Stimulated activated CD4-positive, alpha-beta T cell treated with anti-CD3 and anti-CD28 coated beads, Interleukin-15, amount 100 ng/mL, for 48 hours (primary cell): ENCODE data around the gene ZBTB7B.

Experiments used
- DNase-seq, 2 donors: peaks; one replicate each; pipeline ENCODE4 v3.0.0-alpha.2; 2020; ENCODE audit warnings: low read depth in 2 of 2

The ZBTB7B gene

DNA sequence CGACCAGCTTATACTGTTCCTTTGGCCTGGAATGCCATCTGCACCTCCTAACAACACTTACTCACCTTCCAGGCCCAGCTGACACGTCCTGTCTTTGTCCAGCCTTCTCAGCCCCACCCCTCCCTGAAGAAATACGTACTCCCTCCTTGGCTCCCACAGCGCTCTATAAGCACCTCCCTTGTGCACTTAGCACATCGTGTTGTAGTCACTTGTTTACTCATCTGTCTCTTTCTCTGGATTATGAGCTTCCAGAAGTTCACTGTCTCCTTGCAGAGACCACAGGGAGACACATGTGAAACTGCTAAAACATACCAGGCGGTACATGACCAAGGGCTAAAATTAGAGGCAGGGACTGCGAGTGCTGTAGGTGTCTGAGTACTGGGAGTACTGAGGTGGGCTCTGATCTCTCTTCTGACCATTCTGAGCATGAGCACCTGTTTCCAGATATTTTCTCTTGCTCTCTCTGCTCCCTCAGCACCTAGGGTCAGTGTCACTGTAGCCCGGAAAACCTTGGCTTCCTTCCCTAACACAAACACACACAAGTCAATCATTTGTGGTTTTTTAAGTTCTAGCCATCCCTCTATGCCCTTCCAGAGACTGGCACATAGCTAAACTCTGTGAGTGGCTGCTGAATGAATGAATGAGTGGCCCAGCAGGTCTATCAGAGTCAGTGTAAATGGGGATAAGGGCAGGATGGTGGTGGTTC, 36.2 kb downstream of the ZBTB7B start:
- no peak for DNase-seq

GRCh38 chr1:155039308-155039669, 36.7 kb downstream of the ZBTB7B start:
- DNase-seq, result no peak

GRCh38 chr1:155040358-155041093, 37.9 kb downstream of the ZBTB7B start:
- no peak for DNase-seq

- no peak for DNase-seq
These were observed 40.2 kb downstream of the ZBTB7B start for GRCh38 chr1:155042789-155043188.

- no peak for DNase-seq
These were observed 40.7 kb downstream of the ZBTB7B start for GRCh38 chr1:155043301-155043702.

DNA sequence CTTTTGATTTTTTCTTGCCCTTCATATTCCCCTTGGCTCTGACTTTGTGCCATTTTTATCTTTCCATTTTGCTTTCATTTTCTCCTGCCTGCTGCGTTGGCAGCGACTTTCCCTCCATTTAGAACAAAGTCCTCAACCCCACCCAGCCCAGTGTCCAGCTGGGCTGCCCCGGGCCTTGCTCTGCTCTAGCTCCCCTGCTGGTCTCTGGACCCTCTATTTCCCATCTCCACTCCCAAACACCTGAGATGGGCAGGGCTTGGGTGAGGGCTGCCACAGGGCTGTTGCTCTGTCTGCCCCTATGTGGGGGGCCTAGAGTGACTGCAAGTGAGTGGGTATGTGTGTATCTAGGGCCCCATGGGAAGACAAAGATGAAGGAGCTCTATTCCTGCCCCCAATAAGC, 41.2 kb downstream of the ZBTB7B start:
- no peak for DNase-seq

DNA sequence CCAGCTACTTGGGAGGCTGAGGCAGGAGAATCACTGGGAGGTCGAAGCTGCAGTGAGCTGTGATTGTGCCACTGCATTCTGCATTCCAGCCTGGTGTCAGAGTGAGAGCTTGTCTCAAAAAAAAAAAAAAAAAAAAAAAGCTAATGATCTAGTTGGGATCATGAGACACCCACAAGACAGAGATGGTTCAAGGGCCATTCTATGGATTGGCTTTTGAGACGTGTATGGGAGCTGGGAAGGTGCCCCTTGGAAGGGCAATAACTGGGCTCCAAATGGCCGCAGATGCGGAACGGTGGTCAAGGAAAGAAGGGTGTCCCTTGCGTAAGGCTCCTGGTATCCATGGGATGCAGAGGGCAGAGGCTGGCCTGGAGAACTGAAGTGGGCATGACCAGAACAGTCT, 41.8 kb downstream of the ZBTB7B start:
- DNase-seq, result no peak

DNA sequence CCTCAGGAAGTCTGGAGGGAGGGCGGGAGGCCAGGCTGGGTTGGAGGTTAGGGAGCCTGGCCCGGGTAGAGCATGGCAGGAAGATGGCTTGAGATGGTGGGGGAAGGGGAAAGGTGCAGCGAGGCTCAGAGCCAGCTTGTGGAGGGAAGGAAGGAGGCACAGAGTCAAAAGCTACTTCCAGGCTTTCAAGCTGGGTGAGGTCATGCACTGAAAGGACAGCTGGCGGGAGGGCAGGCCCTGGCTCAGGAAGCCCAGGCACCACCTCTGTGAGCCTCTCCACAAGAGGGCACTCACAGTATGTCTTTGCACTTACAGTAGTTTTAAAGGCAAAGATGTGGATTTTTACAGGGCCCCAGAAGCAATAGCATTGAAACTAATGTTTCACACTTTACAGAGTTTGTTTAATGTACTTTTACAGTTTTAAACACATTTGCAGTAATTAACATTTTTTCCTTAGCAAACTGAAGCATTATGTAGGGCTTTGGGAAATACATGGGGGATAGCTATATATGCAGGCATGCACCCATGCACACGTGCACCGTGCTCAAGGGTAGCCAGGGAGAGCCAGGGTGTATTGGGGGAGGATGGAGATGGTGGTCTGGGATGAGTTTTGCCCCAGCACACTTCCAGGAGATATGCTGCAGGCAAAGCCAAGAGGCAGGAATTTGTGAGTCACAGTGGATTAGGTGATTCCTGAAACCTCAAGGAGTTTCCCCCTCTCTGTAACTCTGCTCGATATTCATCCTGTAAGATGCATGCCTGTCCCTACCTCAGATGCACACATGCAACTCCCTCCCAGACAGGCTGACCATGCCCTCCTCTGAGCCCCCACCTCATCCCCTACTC, 42.4 kb downstream of the ZBTB7B start:
- DNase-seq, result peak in 1 of 2 donors; percentile 57

- DNase-seq, result no peak
These were observed 46.1 kb downstream of the ZBTB7B start for GRCh38 chr1:155048449-155049334.

GRCh38 chr1:155049651-155050559, 47.3 kb downstream of the ZBTB7B start:
- no peak for DNase-seq

- peak; percentile 50 to 76 for DNase-seq
These were observed 48.1 kb downstream of the ZBTB7B start, which contains the start of gene ADAM15 for GRCh38 chr1:155050560-155051341. Gene ADAM15, plus strand, starts transcription at chr1:155051316. Its CDS starts 71 bp downstream, at chr1:155051387.

DNA sequence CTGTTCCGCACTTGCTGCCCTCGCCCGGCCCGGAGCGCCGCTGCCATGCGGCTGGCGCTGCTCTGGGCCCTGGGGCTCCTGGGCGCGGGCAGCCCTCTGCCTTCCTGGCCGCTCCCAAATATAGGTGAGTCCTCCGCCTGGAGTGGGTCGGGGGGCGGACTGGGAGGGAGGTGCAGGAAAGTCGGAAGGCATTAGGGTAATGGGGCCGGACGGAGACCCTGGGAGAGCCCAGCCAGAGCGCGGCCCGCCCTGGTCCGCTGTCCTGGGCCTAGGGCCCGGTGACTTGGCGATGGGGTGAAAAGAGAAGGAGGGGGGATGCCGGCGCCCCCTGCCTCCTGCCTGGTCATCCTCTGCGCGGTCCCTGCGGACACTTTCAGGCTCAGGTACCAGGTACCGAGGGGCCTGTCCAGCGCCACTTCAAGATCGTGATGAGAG, 48.8 kb downstream of the ZBTB7B start:
- no peak for DNase-seq

- DNase-seq, result no peak
These were observed 49.3 kb downstream of the ZBTB7B start for GRCh38 chr1:155051777-155052398.

DNA sequence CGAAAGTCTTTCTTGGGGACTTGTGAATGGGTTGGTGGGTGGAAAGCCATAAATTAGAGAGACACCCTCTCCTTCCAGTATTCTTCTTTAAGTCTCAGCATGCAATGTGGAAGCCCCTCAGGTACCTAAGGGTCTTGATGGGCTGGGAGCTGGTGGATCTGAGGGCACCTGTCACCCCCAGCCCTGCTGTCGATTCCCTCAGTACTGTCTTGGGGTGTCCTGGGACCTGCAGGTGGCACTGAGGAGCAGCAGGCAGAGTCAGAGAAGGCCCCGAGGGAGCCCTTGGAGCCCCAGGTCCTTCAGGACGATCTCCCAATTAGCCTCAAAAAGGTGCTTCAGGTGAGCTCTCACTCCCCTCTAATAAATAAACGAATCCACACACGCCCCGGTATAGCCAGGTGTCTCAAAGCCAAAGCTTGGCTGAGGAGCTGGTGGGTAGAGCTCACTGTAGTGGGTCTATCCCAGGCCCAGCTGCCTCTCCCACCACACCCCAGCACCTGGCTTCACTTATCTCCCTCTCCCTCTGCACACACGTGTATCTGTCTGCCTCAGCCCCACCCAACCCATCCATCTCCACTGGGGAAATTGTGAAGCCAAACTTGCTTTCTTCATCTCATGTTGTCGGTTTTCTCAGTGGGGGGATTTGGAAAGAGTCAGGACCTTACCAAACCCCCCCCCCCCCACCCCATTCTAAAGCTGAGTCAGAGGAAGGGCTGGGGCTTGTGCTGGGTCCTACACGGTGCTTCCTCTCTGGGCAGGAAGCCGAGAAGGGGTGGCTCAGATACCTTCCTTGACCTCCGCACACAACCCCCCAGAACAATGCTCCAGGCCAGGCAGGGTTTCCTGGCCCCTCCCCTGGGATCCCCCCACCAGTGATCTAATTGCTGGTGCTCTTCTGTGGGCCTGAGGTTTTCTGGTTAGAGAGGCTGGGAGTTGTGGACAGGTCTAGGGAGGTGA, 50.1 kb downstream of the ZBTB7B start:
- DNase-seq, result no peak

GRCh38 chr1:155053531-155054105, 51.0 kb downstream of the ZBTB7B start:
- DNase-seq, result no peak

DNA sequence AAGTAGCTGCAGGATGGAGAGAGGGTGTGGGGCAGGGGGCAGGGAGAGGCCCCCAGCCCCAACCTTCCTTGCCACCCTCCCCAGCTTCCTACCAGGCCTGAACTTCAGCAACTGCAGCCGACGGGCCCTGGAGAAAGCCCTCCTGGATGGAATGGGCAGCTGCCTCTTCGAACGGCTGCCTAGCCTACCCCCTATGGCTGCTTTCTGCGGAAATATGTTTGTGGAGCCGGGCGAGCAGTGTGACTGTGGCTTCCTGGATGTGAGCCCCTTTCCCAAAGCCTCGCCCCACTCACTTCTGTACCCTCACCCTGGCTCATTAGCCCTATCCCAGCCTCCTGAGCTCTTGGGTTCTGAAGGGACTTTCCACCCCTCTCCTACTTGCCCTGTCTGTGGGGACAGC, 54.5 kb downstream of the ZBTB7B start:
- no peak for DNase-seq

GRCh38 chr1:155057788-155058211, 55.2 kb downstream of the ZBTB7B start:
- DNase-seq, result no peak
